H1 (cell line): Measurements from ENCODE around the gene SLC2A11.

Experiments used
- GABPA ChIP-seq: IDR thresholded peaks from 2 replicates; pipeline ENCODE4 v1.6.1; 2011; ENCODE audit warnings: mild to moderate bottlenecking, low read length, moderate library complexity, borderline replicate concordance; ENCODE audit not compliant: insufficient read depth
- POLR2A ChIP-seq, 2 experiments: IDR thresholded peaks; 1 replicate in 1 of 2; 2 replicates in 1 of 2; pipeline ENCODE4 v1.6.1; 2011; ENCODE audit warnings: low read depth in 2 of 2, low read length in 2 of 2, mild to moderate bottlenecking in 2 of 2; ENCODE audit errors: control extremely low read depth in 1 of 2
- TF ChIP-seq, protein P1 (sequence below): IDR thresholded peaks from 2 replicates; pipeline ENCODE4 v1.6.1; 2011; ENCODE audit warnings: low read length, improper control_type of control experiment
- TF ChIP-seq, protein P2 (sequence below), 3 experiments: IDR thresholded peaks; 1 replicate in 2 of 3; 2 replicates in 1 of 3; pipeline versions ENCODE4 v1.5.1 to v1.6.1; 2011; ENCODE audit warnings: low read length in 3 of 3, mild to moderate bottlenecking in 3 of 3, inconsistent platforms in 2 of 3, low read depth in 1 of 3, moderate library complexity in 1 of 3; ENCODE audit not compliant: insufficient read depth in 1 of 3; ENCODE audit errors: control extremely low read depth in 1 of 3

DNA sequence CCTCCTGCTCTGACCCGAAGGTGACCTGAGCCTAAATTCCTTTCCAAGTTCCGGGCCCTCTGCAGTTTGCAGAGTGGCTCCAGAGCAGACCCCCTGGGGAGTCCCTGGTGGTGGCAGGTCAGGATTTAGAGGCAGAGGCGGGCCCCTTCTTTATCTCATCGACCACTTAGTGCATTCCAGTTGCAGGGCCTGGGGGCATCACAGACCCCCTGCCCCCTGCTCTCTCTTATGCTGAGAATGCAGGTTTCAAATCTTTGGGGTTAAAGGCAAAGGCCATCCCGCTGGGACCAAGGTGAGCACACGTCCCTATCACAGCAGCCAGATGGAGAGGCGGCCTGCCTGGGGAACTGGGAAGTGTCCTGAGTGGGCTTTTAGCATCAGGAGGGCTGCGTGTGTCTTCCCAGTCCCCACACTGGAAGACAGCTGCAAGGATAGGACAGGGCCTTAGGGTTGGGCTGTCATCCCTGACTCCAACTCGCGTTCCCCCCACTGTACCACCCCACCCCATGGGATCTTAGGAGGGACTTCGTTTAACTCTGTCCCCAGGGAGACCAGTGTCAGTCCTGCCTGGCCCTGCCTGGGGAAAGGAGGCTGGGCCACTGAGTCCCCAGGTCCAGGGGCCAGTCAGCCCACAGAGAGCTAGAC is 30.2 kb upstream of the SLC2A11 start:
- TF ChIP-seq, protein P1, sequence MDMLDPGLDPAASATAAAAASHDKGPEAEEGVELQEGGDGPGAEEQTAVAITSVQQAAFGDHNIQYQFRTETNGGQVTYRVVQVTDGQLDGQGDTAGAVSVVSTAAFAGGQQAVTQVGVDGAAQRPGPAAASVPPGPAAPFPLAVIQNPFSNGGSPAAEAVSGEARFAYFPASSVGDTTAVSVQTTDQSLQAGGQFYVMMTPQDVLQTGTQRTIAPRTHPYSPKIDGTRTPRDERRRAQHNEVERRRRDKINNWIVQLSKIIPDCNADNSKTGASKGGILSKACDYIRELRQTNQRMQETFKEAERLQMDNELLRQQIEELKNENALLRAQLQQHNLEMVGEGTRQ: no peak
- TF ChIP-seq, protein P2, sequence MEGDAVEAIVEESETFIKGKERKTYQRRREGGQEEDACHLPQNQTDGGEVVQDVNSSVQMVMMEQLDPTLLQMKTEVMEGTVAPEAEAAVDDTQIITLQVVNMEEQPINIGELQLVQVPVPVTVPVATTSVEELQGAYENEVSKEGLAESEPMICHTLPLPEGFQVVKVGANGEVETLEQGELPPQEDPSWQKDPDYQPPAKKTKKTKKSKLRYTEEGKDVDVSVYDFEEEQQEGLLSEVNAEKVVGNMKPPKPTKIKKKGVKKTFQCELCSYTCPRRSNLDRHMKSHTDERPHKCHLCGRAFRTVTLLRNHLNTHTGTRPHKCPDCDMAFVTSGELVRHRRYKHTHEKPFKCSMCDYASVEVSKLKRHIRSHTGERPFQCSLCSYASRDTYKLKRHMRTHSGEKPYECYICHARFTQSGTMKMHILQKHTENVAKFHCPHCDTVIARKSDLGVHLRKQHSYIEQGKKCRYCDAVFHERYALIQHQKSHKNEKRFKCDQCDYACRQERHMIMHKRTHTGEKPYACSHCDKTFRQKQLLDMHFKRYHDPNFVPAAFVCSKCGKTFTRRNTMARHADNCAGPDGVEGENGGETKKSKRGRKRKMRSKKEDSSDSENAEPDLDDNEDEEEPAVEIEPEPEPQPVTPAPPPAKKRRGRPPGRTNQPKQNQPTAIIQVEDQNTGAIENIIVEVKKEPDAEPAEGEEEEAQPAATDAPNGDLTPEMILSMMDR (IDR thresholded peaks at IDR 0.05; ENCODE audit: control extremely low read depth in 1 of 3, insufficient read depth in 1 of 3, low read depth in 1 of 3, low read length in 3 of 3): no peak
- TF ChIP-seq POLR2A (IDR thresholded peaks at IDR 0.05; ENCODE audit: control extremely low read depth in 1 of 2, low read depth in 2 of 2, low read length in 2 of 2) (no peak), GABPA (no peak)
